ENCODE data around the gene RHOU.

DNA sequence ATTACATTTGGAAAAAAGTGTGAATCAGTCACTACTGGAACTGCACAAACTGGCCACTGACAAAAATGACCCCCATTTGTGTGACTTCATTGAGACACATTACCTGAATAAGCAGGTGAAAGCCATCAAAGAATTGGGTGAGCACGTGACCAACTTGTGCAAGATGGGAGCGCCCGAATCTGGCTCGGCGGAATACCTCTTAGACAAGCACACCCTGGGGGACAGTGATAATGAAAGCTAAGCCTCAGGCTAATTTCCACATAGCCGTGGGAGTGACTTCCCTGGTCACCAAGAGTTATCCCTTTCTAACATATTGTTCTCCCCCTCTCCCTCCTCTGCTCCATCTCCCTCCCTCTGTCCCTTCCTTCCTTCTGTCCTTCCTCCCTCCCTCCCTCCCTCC lies 47.7 kb upstream of the RHOU start:
- no peak for TF ChIP-seq POLR2A (IDR thresholded peaks at IDR 0.05)
- TF ChIP-seq, protein P1, sequence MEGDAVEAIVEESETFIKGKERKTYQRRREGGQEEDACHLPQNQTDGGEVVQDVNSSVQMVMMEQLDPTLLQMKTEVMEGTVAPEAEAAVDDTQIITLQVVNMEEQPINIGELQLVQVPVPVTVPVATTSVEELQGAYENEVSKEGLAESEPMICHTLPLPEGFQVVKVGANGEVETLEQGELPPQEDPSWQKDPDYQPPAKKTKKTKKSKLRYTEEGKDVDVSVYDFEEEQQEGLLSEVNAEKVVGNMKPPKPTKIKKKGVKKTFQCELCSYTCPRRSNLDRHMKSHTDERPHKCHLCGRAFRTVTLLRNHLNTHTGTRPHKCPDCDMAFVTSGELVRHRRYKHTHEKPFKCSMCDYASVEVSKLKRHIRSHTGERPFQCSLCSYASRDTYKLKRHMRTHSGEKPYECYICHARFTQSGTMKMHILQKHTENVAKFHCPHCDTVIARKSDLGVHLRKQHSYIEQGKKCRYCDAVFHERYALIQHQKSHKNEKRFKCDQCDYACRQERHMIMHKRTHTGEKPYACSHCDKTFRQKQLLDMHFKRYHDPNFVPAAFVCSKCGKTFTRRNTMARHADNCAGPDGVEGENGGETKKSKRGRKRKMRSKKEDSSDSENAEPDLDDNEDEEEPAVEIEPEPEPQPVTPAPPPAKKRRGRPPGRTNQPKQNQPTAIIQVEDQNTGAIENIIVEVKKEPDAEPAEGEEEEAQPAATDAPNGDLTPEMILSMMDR (IDR thresholded peaks at IDR 0.05), result no peak
